ENCODE results near the gene UBXN4. TPM values are rescaled to one million over a fixed set of nuclear protein-coding genes. Genes with fewer than 3 reads are reported as not detected.
"Not testable (repeated sequence)": the region's sequence is repeated elsewhere in the genome, so short reads cannot be mapped to it uniquely, and the experiment has no call there.

The UBXN4 gene
- total RNA-seq, 4 donors from 2014 or later, result 54.8 to 85.1 (median 77.0) TPM

DNA sequence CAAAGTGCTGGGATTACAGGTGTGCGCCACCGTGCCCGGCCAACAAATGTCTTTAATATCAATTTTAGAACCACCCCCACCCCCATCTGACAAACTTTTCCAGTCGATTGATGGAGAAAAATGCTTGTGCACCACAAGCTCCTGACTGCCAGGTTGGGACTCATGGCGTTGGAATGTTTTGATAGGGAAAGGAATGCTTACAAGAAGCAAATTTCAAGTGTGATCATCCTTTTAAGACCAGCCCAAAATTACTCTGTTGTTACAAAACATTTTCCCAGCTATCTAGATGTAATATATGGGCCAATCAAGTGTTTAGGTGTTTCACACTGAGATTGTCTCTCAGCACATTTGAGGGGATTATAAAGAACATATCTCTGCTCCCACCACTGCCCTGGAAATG lies 45.2 kb downstream of the UBXN4 start:
- Histone ChIP-seq H3K4me3 (no peak overlapping the region), H3K4me1 (no peaks in the 10 kb centered on the region), H3K9me3 (no peaks in the 10 kb centered on the region), H3K27me3 (no peaks in the 10 kb centered on the region), H3K27ac (no peak overlapping the region), H3K36me3 (peaks cover 8 to 50% of the 10 kb centered on the region in 2 donors)
- no peak for TF ChIP-seq POLR2A (IDR thresholded peaks at IDR 0.05)
- TF ChIP-seq, protein P1, sequence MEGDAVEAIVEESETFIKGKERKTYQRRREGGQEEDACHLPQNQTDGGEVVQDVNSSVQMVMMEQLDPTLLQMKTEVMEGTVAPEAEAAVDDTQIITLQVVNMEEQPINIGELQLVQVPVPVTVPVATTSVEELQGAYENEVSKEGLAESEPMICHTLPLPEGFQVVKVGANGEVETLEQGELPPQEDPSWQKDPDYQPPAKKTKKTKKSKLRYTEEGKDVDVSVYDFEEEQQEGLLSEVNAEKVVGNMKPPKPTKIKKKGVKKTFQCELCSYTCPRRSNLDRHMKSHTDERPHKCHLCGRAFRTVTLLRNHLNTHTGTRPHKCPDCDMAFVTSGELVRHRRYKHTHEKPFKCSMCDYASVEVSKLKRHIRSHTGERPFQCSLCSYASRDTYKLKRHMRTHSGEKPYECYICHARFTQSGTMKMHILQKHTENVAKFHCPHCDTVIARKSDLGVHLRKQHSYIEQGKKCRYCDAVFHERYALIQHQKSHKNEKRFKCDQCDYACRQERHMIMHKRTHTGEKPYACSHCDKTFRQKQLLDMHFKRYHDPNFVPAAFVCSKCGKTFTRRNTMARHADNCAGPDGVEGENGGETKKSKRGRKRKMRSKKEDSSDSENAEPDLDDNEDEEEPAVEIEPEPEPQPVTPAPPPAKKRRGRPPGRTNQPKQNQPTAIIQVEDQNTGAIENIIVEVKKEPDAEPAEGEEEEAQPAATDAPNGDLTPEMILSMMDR (IDR thresholded peaks at IDR 0.05 in 4 of 5, conservative IDR thresholded peaks at IDR 0.05 in 1 of 5), result no peak
- DNase-seq (no peak), ATAC-seq (no peak)
- intact Hi-C loops (cut with DNase I; ENCODE audit: low total_unique reads), result no loop called here
- in situ Hi-C loops (cut with MboI; ENCODE audit: low sequenced_read_pairs in 4 of 4), result no loop called here

DNA sequence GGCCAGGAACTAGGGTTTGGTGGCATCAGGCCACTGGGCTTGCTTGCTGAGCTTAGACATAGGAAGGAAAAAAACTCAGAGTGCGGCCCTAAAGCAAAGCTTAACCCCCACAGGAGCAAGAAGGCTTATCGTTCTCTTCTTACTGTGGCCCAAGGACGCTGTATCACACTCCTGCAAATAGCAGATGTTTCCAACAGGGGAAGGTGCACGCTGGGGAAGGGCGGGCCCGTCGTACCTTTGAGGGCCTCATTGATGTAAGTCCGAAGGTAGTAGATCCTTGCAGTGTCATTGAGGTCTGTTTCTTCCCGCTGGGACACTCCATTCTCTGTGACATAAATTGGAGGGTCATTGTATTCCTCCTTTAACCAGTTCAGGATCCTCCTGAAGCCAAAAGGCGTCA lies 48.8 kb downstream of the UBXN4 start:
- in situ Hi-C loops (cut with MboI; ENCODE audit: low sequenced_read_pairs in 4 of 4), result no loop called here
- Histone ChIP-seq H3K27ac (no peak overlapping the region), H3K4me1 (no peaks in the 10 kb centered on the region), H3K27me3 (no peaks in the 10 kb centered on the region), H3K9me3 (no peaks in the 10 kb centered on the region), H3K36me3 (peaks cover 0 to 14% of the 10 kb centered on the region in 2 donors), H3K4me3 (no peak overlapping the region)
- TF ChIP-seq, protein P1 (IDR thresholded peaks at IDR 0.05 in 4 of 5, conservative IDR thresholded peaks at IDR 0.05 in 1 of 5), result no peak
- TF ChIP-seq POLR2A (IDR thresholded peaks at IDR 0.05), result no peak
- DNase-seq (no peak), ATAC-seq (no peak)
- intact Hi-C loops (cut with DNase I; ENCODE audit: low total_unique reads), result loop anchor here (10.0 kb wide), 1 partner anchor 786 kb away; no protein-coding TSS in a partner anchor

DNA sequence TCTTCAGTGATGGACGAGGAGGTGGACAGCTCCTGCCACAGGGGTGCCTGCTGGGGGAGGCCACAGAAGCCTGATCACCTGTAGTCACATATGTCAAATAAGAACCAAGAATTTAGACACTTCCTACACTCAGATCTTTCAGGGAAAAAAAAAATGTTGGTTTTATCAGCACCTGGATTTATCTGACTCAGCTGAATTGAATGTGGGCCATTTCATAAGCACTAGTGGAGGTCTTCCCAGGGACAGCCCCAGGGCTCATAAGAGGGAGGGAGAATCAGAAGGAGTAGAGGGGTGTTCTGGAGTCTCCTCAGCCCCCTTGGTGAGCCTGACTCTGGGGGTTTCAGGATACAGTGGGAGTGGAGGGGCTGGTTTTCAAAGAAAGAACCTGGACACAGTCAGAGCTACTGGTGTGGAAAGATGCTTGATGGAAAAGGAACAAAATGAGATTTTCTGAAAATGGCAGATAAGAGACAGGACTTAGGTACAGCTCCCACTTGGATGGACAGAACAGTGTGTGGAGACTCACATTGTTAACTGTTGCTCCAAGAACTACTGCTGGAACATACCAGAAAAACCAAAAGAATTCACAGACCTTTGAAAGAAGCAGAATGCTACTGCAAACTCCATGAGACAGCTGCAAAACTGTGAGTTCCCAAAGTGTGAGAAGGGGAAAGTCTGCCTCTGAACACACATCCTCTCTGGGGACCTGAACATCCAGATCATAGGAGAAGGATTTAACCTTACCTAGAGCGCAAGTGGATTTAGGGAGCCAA lies 49.9 kb downstream of the UBXN4 start:
- no peaks in the 10 kb centered on the region for H3K4me1 ChIP-seq
- H3K36me3 ChIP-seq, result peaks cover 0 to 5% of the 10 kb centered on the region in 2 donors
- intact Hi-C loops (cut with DNase I; ENCODE audit: low total_unique reads), result loop anchor here (10.0 kb wide), 1 partner anchor 787 kb away; no protein-coding TSS in a partner anchor
- no peaks in the 10 kb centered on the region for H3K27me3 ChIP-seq
- H3K4me3 ChIP-seq, result no peak overlapping the region
- ATAC-seq (no peak), DNase-seq (no peak)
- no peak overlapping the region for H3K27ac ChIP-seq
- in situ Hi-C loops (cut with MboI; ENCODE audit: low sequenced_read_pairs in 4 of 4), result no loop called here
- H3K9me3 ChIP-seq, result no peaks in the 10 kb centered on the region
- TF ChIP-seq POLR2A (IDR thresholded peaks at IDR 0.05), result no peak
- TF ChIP-seq, protein P1 (IDR thresholded peaks at IDR 0.05 in 4 of 5, conservative IDR thresholded peaks at IDR 0.05 in 1 of 5), result no peak

DNA sequence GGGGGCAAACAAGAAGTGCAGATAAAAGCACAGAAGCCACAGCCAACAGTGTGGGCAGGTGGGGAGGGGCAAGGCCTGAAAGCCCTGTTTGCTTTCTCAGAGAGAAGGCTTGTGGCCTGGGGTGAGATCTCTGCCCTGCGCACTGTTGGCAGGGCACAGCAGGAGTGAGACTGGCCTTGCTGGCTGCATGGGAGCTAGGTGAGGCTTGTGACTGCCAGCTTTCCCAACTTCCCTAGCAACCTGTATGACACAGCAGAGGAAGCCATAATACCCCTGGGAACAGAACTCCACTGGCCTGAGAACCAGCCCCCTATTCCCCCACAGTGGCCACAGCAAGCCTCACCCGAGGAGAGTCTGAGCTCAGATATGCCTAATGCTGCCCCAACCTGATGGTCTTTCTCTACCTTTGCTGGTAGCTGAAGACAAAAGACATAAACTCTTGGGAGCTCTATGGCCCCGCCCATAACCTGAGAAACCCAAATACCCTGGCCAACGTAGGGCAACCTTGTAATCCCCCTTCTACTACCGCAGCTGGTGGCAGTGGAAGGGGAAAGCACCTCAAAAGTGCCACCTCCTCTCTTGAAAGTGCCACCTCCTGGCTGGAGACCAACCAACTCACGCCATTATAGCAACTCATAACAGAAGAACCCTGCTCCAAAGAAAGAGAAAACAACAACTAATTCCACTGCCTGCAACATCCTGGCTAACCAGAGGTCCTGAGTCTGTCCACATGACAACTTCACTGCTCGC lies 50.9 kb downstream of the UBXN4 start:
- Histone ChIP-seq H3K27ac (no peak overlapping the region), H3K4me3 (no peak overlapping the region), H3K9me3 (no peaks in the 10 kb centered on the region), H3K36me3 (no peaks in the 10 kb centered on the region), H3K4me1 (no peaks in the 10 kb centered on the region), H3K27me3 (no peaks in the 10 kb centered on the region)
- no peak for TF ChIP-seq POLR2A (IDR thresholded peaks at IDR 0.05)
- TF ChIP-seq, protein P1 (IDR thresholded peaks at IDR 0.05 in 4 of 5, conservative IDR thresholded peaks at IDR 0.05 in 1 of 5), result no peak
- intact Hi-C loops (cut with DNase I; ENCODE audit: low total_unique reads), result loop anchor here (10.0 kb wide), 1 partner anchor 788 kb away; no protein-coding TSS in a partner anchor
- ATAC-seq (no peak), DNase-seq (no peak)
- in situ Hi-C loops (cut with MboI; ENCODE audit: low sequenced_read_pairs in 4 of 4), result no loop called here

DNA sequence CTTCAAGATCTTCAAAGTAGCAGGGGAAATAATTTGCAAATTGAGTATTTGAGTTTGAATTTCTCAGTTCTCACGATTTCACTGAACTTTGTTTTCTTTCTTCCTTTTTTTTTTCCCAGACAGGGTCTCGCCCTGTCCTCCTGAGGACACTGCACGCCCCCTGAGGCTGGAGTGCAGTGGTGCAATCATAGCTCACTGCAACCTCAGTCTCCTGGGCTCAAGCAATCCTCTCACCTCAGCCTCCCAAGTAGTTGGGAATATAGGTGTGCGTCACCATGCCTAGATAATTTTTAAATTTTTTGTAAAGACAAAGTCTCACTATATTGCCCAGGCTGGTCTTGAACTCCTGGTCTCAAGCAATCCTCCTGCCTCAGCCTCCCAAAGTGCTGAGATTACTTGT lies 54.0 kb downstream of the UBXN4 start:
- H3K27me3 ChIP-seq; ATAC-seq; H3K27ac ChIP-seq; in situ Hi-C loops (cut with MboI; ENCODE audit: low sequenced_read_pairs in 4 of 4); H3K4me3 ChIP-seq; H3K4me1 ChIP-seq; H3K9me3 ChIP-seq; DNase-seq; H3K36me3 ChIP-seq: not testable (repeated sequence)
- intact Hi-C loops (cut with DNase I; ENCODE audit: low total_unique reads), result loop anchor here (10.0 kb wide), 1 partner anchor 791 kb away; no protein-coding TSS in a partner anchor

Data from gastrocnemius medialis (tissue), 4 donors.